ENCODE results near the gene PLCG1.

Gene PLCG1

GRCh38 chr20:41147767-41148191 lies 10.4 kb downstream of the PLCG1 start:
- H3K79me2 ChIP-seq (ENCODE audit: control insufficient read depth, low read length) = peaks cover 98% of the 10 kb centered on the region
- no peaks in the 10 kb centered on the region for H3K9me3 ChIP-seq (ENCODE audit: control insufficient read depth, insufficient read depth, low read length)
- no peaks in the 10 kb centered on the region for H3K27me3 ChIP-seq (ENCODE audit: control insufficient read depth, low read length)
- H3F3A ChIP-seq (ENCODE audit: control insufficient read depth, insufficient read depth) = no peaks in the 10 kb centered on the region
- H3K27ac ChIP-seq (ENCODE audit: low read depth, low read length) = no peak overlapping the region
- peaks cover 11% of the 10 kb centered on the region for H3K36me3 ChIP-seq (ENCODE audit: control insufficient read depth, low read length)
- peaks cover 6% of the 10 kb centered on the region; the same call in 1 of the 2 replicates for H4K20me1 ChIP-seq (ENCODE audit: control insufficient read depth, insufficient read depth, low read depth, low read length)
- no peak overlapping the region for H3K4me3 ChIP-seq (ENCODE audit: low read length)
- no peak overlapping the region for H3K4me2 ChIP-seq (ENCODE audit: low read length)
- TF ChIP-seq, protein P1, sequence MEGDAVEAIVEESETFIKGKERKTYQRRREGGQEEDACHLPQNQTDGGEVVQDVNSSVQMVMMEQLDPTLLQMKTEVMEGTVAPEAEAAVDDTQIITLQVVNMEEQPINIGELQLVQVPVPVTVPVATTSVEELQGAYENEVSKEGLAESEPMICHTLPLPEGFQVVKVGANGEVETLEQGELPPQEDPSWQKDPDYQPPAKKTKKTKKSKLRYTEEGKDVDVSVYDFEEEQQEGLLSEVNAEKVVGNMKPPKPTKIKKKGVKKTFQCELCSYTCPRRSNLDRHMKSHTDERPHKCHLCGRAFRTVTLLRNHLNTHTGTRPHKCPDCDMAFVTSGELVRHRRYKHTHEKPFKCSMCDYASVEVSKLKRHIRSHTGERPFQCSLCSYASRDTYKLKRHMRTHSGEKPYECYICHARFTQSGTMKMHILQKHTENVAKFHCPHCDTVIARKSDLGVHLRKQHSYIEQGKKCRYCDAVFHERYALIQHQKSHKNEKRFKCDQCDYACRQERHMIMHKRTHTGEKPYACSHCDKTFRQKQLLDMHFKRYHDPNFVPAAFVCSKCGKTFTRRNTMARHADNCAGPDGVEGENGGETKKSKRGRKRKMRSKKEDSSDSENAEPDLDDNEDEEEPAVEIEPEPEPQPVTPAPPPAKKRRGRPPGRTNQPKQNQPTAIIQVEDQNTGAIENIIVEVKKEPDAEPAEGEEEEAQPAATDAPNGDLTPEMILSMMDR (IDR thresholded peaks at IDR 0.05; ENCODE audit: low read depth, low read length, poor library complexity, severe bottlenecking) = no peak
- TF ChIP-seq EZH2phosphoT487 (IDR thresholded peaks at IDR 0.05; ENCODE audit: borderline replicate concordance, low read length) = no peak
- H3K9me2 ChIP-seq (replicated peaks; ENCODE audit: control insufficient read depth, low read length) = no peaks in the 10 kb centered on the region
- peaks cover 35% of the 10 kb centered on the region for H3K4me1 ChIP-seq (ENCODE audit: control insufficient read depth, low read length)

DNA sequence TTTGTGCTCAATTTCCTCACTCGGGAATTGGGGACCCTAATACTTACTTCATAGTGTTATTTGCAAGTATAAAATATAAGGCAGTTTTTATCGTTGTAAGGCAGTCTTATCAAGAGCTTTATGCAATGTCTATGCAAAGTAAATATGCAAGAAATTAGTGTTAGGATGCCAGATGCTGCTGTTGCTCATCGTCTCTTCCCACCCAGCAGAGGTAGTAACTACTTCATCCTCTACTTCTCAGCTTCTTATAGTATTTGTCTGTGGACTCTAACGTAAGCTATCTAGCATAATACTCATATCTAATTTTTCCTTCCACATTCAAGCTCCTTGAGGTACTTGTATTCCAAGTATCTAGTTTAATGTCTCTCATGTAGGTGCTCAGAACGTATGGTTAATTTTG lies 11.6 kb downstream of the PLCG1 start:
- peaks cover 98% of the 10 kb centered on the region for H3K79me2 ChIP-seq (ENCODE audit: control insufficient read depth, low read length)
- H3K4me1 ChIP-seq (ENCODE audit: control insufficient read depth, low read length) = peaks cover 35% of the 10 kb centered on the region
- H3K27ac ChIP-seq (ENCODE audit: low read depth, low read length) = no peak overlapping the region
- H3K9me3 ChIP-seq (ENCODE audit: control insufficient read depth, insufficient read depth, low read length) = no peaks in the 10 kb centered on the region
- H3F3A ChIP-seq (ENCODE audit: control insufficient read depth, insufficient read depth) = no peaks in the 10 kb centered on the region
- no peaks in the 10 kb centered on the region for H3K9me2 ChIP-seq (replicated peaks; ENCODE audit: control insufficient read depth, low read length)
- no peak for TF ChIP-seq EZH2phosphoT487 (IDR thresholded peaks at IDR 0.05; ENCODE audit: borderline replicate concordance, low read length)
- TF ChIP-seq, protein P1 (IDR thresholded peaks at IDR 0.05; ENCODE audit: low read depth, low read length, poor library complexity, severe bottlenecking) = no peak
- H3K4me2 ChIP-seq (ENCODE audit: low read length) = no peak overlapping the region
- H3K27me3 ChIP-seq (ENCODE audit: control insufficient read depth, low read length) = no peaks in the 10 kb centered on the region
- H4K20me1 ChIP-seq (ENCODE audit: control insufficient read depth, insufficient read depth, low read depth, low read length) = peaks cover 4% of the 10 kb centered on the region; the same call in 1 of the 2 replicates
- peaks cover 7% of the 10 kb centered on the region for H3K36me3 ChIP-seq (ENCODE audit: control insufficient read depth, low read length)
- H3K4me3 ChIP-seq (ENCODE audit: low read length) = no peak overlapping the region

- TF ChIP-seq, protein P1 (IDR thresholded peaks at IDR 0.05; ENCODE audit: low read depth, low read length, poor library complexity, severe bottlenecking) = no peak
- TF ChIP-seq EZH2phosphoT487 (IDR thresholded peaks at IDR 0.05; ENCODE audit: borderline replicate concordance, low read length) = no peak
- H3K79me2 ChIP-seq (ENCODE audit: control insufficient read depth, low read length) = peaks cover 98% of the 10 kb centered on the region
- H3K9me2 ChIP-seq (replicated peaks; ENCODE audit: control insufficient read depth, low read length) = no peaks in the 10 kb centered on the region
- H3K27ac ChIP-seq (ENCODE audit: low read depth, low read length) = no peak overlapping the region
- no peak overlapping the region for H3K4me3 ChIP-seq (ENCODE audit: low read length)
- H3K9me3 ChIP-seq (ENCODE audit: control insufficient read depth, insufficient read depth, low read length) = no peaks in the 10 kb centered on the region
- H3K36me3 ChIP-seq (ENCODE audit: control insufficient read depth, low read length) = 0 out of 2 replicates have a peak, but pooled peaks cover 2% of the 10 kb centered on the region
- no peaks in the 10 kb centered on the region for H3K27me3 ChIP-seq (ENCODE audit: control insufficient read depth, low read length)
- H4K20me1 ChIP-seq (ENCODE audit: control insufficient read depth, insufficient read depth, low read depth, low read length) = peaks cover 9% of the 10 kb centered on the region; the same call in 1 of the 2 replicates
- no peaks in the 10 kb centered on the region for H3F3A ChIP-seq (ENCODE audit: control insufficient read depth, insufficient read depth)
- no peak overlapping the region for H3K4me2 ChIP-seq (ENCODE audit: low read length)
- peaks cover 36% of the 10 kb centered on the region for H3K4me1 ChIP-seq (ENCODE audit: control insufficient read depth, low read length)
Observed at GRCh38 chr20:41150664-41151063, 13.3 kb downstream of the PLCG1 start.

Measured in DOHH2 (cell line).